K562 (cell line): Measurements from ENCODE around the gene IRF9. TPM values are rescaled to one million over a fixed set of nuclear protein-coding genes. Genes with fewer than 3 reads are reported as not detected.

Experiments used
- CBX8 ChIP-seq: fragments of 200-600 bp; sonication (generic); IDR thresholded peaks from 2 replicates; pipeline ENCODE4 v1.6.1; 2012; ENCODE audit warnings: borderline replicate concordance, mixed run types, low read depth, mild to moderate bottlenecking, moderate library complexity, mixed read lengths, low read length, control low read depth, inconsistent platforms; ENCODE audit not compliant: poor library complexity, severe bottlenecking; ENCODE audit errors: extremely low read depth
- DPF2 ChIP-seq: fragments of 450-650 bp; IDR thresholded peaks from 2 replicates; pipeline ENCODE4 v1.6.1; 2016
- ELF4 ChIP-seq: fragments of 450-650 bp; formaldehyde crosslinking; IDR thresholded peaks from 2 replicates; pipeline ENCODE4 v1.4.0; 2022; ENCODE audit warnings: missing genetic modification characterization
- GABPB1 ChIP-seq: sonication (generic); formaldehyde crosslinking; IDR thresholded peaks from 2 replicates; pipeline ENCODE4 v1.8.0; 2022; ENCODE audit warnings: mild to moderate bottlenecking, missing genetic modification reagents
- GATAD2B ChIP-seq: fragments of 450-650 bp; IDR thresholded peaks from 2 replicates; pipeline ENCODE4 v1.6.1; 2017; ENCODE audit warnings: mild to moderate bottlenecking, borderline replicate concordance
- HSF4 ChIP-seq: fragments of 250-450 bp; sonication (Bioruptor Pico); IDR thresholded peaks from 2 replicates; pipeline ENCODE4 v2.1.2; 2022; ENCODE audit warnings: mild to moderate bottlenecking, moderate library complexity, borderline replicate concordance
- MYC ChIP-seq, 2 experiments: fragments of 250-450 bp in 1 of 2; sonication (Bioruptor Pico) in 1 of 2; IDR thresholded peaks; 2 replicates each; pipeline versions ENCODE4 v1.5.1 to v1.6.1; 2012 to 2021; ENCODE audit warnings: low read depth in 2 of 2, borderline replicate concordance in 1 of 2, improper control_type of control experiment in 1 of 2, low read length in 1 of 2, mild to moderate bottlenecking in 1 of 2, moderate library complexity in 1 of 2
- PRPF4 ChIP-seq: fragments of 200-400 bp; formaldehyde crosslinking; IDR thresholded peaks from one replicate; pipeline ENCODE4 v1.6.1; 2017; ENCODE audit warnings: low read length, low read depth, mild to moderate bottlenecking; ENCODE audit not compliant: insufficient read depth, poor library complexity, severe bottlenecking
- SMAD4 ChIP-seq: fragments of 250-450 bp; sonication (Bioruptor Pico); conservative IDR thresholded peaks from 2 replicates; pipeline ENCODE4 v1.8.0; 2021; ENCODE audit warnings: inconsistent platforms, mild to moderate bottlenecking, moderate library complexity
- SMARCE1 ChIP-seq: fragments of 450-650 bp; IDR thresholded peaks from 2 replicates; pipeline ENCODE4 v1.7.1; 2016; ENCODE audit warnings: mild to moderate bottlenecking
- YBX1 ChIP-seq: fragments of 450-650 bp; IDR thresholded peaks from 2 replicates; pipeline ENCODE4 v1.7.1; 2016; ENCODE audit warnings: mild to moderate bottlenecking
- ZNF140 ChIP-seq: fragments of 250-450 bp; sonication (Bioruptor Pico); IDR thresholded peaks from 2 replicates; pipeline ENCODE4 v1.8.0; 2021; ENCODE audit warnings: moderate library complexity, mild to moderate bottlenecking, inconsistent platforms
- ZNF184 ChIP-seq: sonication (generic); formaldehyde crosslinking; IDR thresholded peaks from 2 replicates; pipeline ENCODE4 v1.5.0; 2020; ENCODE audit warnings: missing genetic modification reagents
- ZNF197 ChIP-seq: fragments of 200-800 bp; sonication (Bioruptor generic); IDR thresholded peaks from 2 replicates; pipeline ENCODE4 v1.6.1; 2016; ENCODE audit warnings: low read depth, missing genetic modification characterization, missing compliant biosample characterization
- ZNF23 ChIP-seq: fragments of 250-450 bp; sonication (Bioruptor Pico); IDR thresholded peaks from 2 replicates; pipeline ENCODE4 v1.4.0; 2020; ENCODE audit warnings: mild to moderate bottlenecking
- ZNF263 ChIP-seq: sonication (generic); formaldehyde crosslinking; IDR thresholded peaks from 2 replicates; pipeline ENCODE4 v1.8.0; 2022; ENCODE audit warnings: mild to moderate bottlenecking, missing genetic modification reagents, borderline replicate concordance
- ZNF324 ChIP-seq: fragments of 250-450 bp; sonication (Bioruptor Pico); IDR thresholded peaks from 2 replicates; pipeline ENCODE4 v1.4.0; 2020; ENCODE audit warnings: mild to moderate bottlenecking
- ZNF76 ChIP-seq: fragments of 250-450 bp; sonication (Bioruptor Pico); IDR thresholded peaks from 2 replicates; pipeline ENCODE4 v1.4.0; 2020; ENCODE audit warnings: mild to moderate bottlenecking, moderate library complexity, borderline replicate concordance
- ZSCAN29 ChIP-seq: fragments of 450-650 bp; IDR thresholded peaks from 2 replicates; pipeline ENCODE4 v1.6.1; 2017
- polyA plus RNA-seq, 8 experiments: library from polyadenylated mRNA; depleted of rRNA in 4 of 8; stranded (reverse) in 5 of 8; unstranded in 3 of 8; fragments of >200 nt; fragmentation: Nextera tagmentation in 2 of 8; fragmentation: Illumina TruSeq in 1 of 8; extraction: Ambion mirVana in 2 of 8; extraction: Trizol in 1 of 8; gene quantifications; 2 replicates each; pipeline versions ENCODE4 v1.2.1 to v1.2.3, GENCODE V29; 2011 to 2014; ENCODE audit warnings: inconsistent platforms in 1 of 8, missing spikeins in 1 of 8
- total RNA-seq, 7 experiments: library from RNA; depleted of rRNA in 6 of 7; stranded (reverse); fragments of >200 nt in 6 of 7; fragmentation: Illumina TruSeq in 2 of 7; extraction: Trizol in 2 of 7; gene quantifications; 2 replicates each; pipeline versions ENCODE4 v1.2.1 to v1.2.3, GENCODE V29; 2011 to 2021; ENCODE audit warnings: low replicate concordance in 1 of 7
- TF ChIP-seq, protein P1 (sequence below): fragments of 450-650 bp; conservative IDR thresholded peaks from 2 replicates; pipeline ENCODE4 v1.6.1; 2016; ENCODE audit warnings: missing genetic modification characterization, low read depth, mild to moderate bottlenecking, control low read depth, missing compliant biosample characterization
- TF ChIP-seq, protein P2 (sequence below): fragments of 250-450 bp; sonication (Bioruptor Pico); IDR thresholded peaks from 2 replicates; pipeline ENCODE4 v1.9.0; 2021; ENCODE audit warnings: mild to moderate bottlenecking, inconsistent platforms
- TF ChIP-seq, protein P3 (sequence below): fragments of 250-450 bp; sonication (Bioruptor Pico); IDR thresholded peaks from 2 replicates; pipeline ENCODE4 v1.8.0; 2021; ENCODE audit warnings: mild to moderate bottlenecking, moderate library complexity

IRF9 gene
- total and polyA plus RNA-seq, 9 of the 15 experiments (the other 6 are each of a cell fraction or from before 2014, with no cell fraction given), result 0.79 to 14.8 (median 6.1) TPM

DNA sequence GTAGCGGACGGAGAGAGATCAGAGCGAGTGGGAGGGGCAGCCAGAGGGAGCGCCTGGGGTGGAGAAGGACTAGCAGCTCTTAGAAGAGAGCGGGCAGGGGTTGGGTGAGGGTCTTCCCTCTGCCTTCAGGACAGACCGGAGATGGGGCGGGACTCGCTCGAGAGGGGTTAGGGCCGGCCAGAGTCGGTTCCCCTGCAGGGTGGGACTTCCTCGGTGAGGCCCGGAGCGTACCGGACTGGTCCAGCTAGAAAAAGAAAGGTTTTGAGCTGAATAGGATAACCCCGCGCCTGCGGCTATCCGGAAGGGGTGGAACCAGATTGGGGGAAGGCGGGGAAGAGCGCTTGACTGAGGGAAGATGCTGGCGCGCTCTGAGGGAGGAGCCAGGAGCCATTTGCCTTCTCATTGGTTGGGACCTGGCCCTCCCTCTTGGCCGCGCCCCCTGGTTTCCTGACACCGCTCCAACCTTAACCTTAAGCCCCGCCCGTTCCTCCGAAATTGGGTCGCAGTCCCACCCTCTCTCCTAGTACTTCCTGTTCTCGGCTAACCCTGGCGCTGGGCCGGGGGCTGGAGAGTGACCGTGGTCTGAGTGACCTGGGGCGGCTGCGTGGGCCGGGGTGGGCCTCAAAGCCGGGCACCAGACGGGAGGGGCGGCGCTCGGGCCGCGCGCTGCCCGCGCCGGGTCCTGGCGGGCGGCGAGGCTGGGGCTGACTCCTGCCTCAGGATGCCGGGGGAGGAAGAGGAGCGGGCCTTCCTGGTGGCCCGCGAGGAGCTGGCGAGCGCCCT lies 13.9 kb upstream of the IRF9 start, which contains the start of gene RNF31 (continued):
- TF ChIP-seq ZNF76 (CRISPR knock-in tag), result no peak
- no peak for TF ChIP-seq DPF2
- TF ChIP-seq SMAD4, result no peak
- no peak for TF ChIP-seq ZNF184 (CRISPR knock-in tag)
- TF ChIP-seq ZNF23, result no peak
- TF ChIP-seq MYC (IDR thresholded peaks at IDR 0.05; ENCODE audit: low read depth, low read length), result no peak
- no peak for TF ChIP-seq MYC (CRISPR knock-in tag; IDR thresholded peaks at IDR 0.05; ENCODE audit: borderline replicate concordance, low read depth)
- TF ChIP-seq, protein P1, sequence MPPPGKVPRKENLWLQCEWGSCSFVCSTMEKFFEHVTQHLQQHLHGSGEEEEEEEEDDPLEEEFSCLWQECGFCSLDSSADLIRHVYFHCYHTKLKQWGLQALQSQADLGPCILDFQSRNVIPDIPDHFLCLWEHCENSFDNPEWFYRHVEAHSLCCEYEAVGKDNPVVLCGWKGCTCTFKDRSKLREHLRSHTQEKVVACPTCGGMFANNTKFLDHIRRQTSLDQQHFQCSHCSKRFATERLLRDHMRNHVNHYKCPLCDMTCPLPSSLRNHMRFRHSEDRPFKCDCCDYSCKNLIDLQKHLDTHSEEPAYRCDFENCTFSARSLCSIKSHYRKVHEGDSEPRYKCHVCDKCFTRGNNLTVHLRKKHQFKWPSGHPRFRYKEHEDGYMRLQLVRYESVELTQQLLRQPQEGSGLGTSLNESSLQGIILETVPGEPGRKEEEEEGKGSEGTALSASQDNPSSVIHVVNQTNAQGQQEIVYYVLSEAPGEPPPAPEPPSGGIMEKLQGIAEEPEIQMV (tag), result no peak
- TF ChIP-seq PRPF4, result no peak
- no peak for TF ChIP-seq YBX1
- TF ChIP-seq, protein P2, sequence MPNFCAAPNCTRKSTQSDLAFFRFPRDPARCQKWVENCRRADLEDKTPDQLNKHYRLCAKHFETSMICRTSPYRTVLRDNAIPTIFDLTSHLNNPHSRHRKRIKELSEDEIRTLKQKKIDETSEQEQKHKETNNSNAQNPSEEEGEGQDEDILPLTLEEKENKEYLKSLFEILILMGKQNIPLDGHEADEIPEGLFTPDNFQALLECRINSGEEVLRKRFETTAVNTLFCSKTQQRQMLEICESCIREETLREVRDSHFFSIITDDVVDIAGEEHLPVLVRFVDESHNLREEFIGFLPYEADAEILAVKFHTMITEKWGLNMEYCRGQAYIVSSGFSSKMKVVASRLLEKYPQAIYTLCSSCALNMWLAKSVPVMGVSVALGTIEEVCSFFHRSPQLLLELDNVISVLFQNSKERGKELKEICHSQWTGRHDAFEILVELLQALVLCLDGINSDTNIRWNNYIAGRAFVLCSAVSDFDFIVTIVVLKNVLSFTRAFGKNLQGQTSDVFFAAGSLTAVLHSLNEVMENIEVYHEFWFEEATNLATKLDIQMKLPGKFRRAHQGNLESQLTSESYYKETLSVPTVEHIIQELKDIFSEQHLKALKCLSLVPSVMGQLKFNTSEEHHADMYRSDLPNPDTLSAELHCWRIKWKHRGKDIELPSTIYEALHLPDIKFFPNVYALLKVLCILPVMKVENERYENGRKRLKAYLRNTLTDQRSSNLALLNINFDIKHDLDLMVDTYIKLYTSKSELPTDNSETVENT (CRISPR knock-in tag), result no peak
- no peak for TF ChIP-seq ZNF140 (CRISPR knock-in tag)
- no peak for TF ChIP-seq GATAD2B
- no peak for TF ChIP-seq ZNF197 (CRISPR knock-in tag)
- 0 out of 2 replicates have a peak, but pooled peaks have one; percentile 16 for TF ChIP-seq GABPB1 (CRISPR knock-in tag)
- TF ChIP-seq SMARCE1, result no peak
- TF ChIP-seq ZSCAN29, result no peak
- TF ChIP-seq ELF4 (CRISPR knock-in tag), result no peak
- TF ChIP-seq, protein P3, sequence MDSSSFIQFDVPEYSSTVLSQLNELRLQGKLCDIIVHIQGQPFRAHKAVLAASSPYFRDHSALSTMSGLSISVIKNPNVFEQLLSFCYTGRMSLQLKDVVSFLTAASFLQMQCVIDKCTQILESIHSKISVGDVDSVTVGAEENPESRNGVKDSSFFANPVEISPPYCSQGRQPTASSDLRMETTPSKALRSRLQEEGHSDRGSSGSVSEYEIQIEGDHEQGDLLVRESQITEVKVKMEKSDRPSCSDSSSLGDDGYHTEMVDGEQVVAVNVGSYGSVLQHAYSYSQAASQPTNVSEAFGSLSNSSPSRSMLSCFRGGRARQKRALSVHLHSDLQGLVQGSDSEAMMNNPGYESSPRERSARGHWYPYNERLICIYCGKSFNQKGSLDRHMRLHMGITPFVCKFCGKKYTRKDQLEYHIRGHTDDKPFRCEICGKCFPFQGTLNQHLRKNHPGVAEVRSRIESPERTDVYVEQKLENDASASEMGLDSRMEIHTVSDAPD (CRISPR knock-in tag), result no peak
- TF ChIP-seq CBX8, result no peak
- TF ChIP-seq HSF4 (CRISPR knock-in tag), result no peak
- no peak for TF ChIP-seq ZNF263 (CRISPR knock-in tag)
- TF ChIP-seq ZNF324 (CRISPR knock-in tag), result no peak
